Stimulated activated CD8-positive, alpha-beta memory T cell treated with anti-CD3 and anti-CD28 coated beads, Interleukin-15, amount 100 ng/mL, for 48 hours (primary cell): ENCODE results near the gene HPSE2.
"Not testable (repeated sequence)": the region's sequence is repeated elsewhere in the genome, so short reads cannot be mapped to it uniquely, and the experiment has no call there.

ENCODE experiments used
- DNase-seq, 2 donors: peaks; one replicate each; pipeline ENCODE4 v3.0.0-alpha.2; 2020; ENCODE audit warnings: low read depth in 2 of 2

HPSE2 gene

GRCh38 chr10:98568551-98568950 lies 667.1 kb downstream of the HPSE2 start:
- DNase-seq = no peak

- no peak for DNase-seq
Observed at GRCh38 chr10:98567391-98568133, 668.1 kb downstream of the HPSE2 start.

- DNase-seq = no peak
Observed at GRCh38 chr10:98563811-98564210, 671.8 kb downstream of the HPSE2 start.

GRCh38 chr10:98560565-98560964 lies 675.1 kb downstream of the HPSE2 start:
- DNase-seq = no peak

GRCh38 chr10:98556061-98556460 lies 679.6 kb downstream of the HPSE2 start:
- no peak for DNase-seq

- DNase-seq = no peak
Observed at GRCh38 chr10:98555021-98555619, 680.5 kb downstream of the HPSE2 start.

- not testable (repeated sequence) for DNase-seq
Observed at GRCh38 chr10:98541561-98541960, 694.1 kb downstream of the HPSE2 start.

GRCh38 chr10:98539578-98539977 lies 696.1 kb downstream of the HPSE2 start:
- no peak for DNase-seq

- no peak for DNase-seq
Observed at GRCh38 chr10:98538472-98538871, 697.2 kb downstream of the HPSE2 start.

GRCh38 chr10:98536551-98536950 lies 699.1 kb downstream of the HPSE2 start:
- no peak for DNase-seq

- no peak for DNase-seq
Observed at GRCh38 chr10:98533746-98534445, 701.8 kb downstream of the HPSE2 start.

GRCh38 chr10:98533241-98533640 lies 702.4 kb downstream of the HPSE2 start:
- no peak for DNase-seq

GRCh38 chr10:98528805-98529183 lies 706.9 kb downstream of the HPSE2 start:
- no peak for DNase-seq

- no peak for DNase-seq
Observed at GRCh38 chr10:98528166-98528804, 707.4 kb downstream of the HPSE2 start.

GRCh38 chr10:98525969-98526368 lies 709.7 kb downstream of the HPSE2 start:
- DNase-seq = no peak

GRCh38 chr10:98524124-98524523 lies 711.5 kb downstream of the HPSE2 start:
- DNase-seq = no peak

GRCh38 chr10:98519841-98520240 lies 715.8 kb downstream of the HPSE2 start:
- DNase-seq = no peak

- DNase-seq = no peak
Observed at GRCh38 chr10:98517672-98518071, 718.0 kb downstream of the HPSE2 start.

GRCh38 chr10:98516352-98516751 lies 719.3 kb downstream of the HPSE2 start:
- DNase-seq = no peak

- DNase-seq = no peak
Observed at GRCh38 chr10:98513704-98514103, 721.9 kb downstream of the HPSE2 start.

GRCh38 chr10:98511876-98512275 lies 723.8 kb downstream of the HPSE2 start:
- no peak for DNase-seq

- DNase-seq = no peak
Observed at GRCh38 chr10:98510412-98510995, 725.1 kb downstream of the HPSE2 start.
